Forelimb muscle (tissue), 1 donor: ENCODE results near the gene GPRC5A. TPM values are rescaled to one million over a fixed set of nuclear protein-coding genes. Genes with fewer than 3 reads are reported as not detected.

Experiments
- DNase-seq: peaks from one replicate; pipeline ENCODE4 v3.0.0-alpha.2; 2013; ENCODE audit warnings: low read depth
- polyA plus RNA-seq: library from polyadenylated mRNA; unstranded; fragments of 120-200 nt; gene quantifications from one replicate; pipeline ENCODE4 v1.2.1, GENCODE V29; 2013; ENCODE audit not compliant: insufficient read length

The GPRC5A gene
- polyA plus RNA-seq, 1 donor, result 1.9 TPM

- DNase-seq, result no peak
Observed at GRCh38 chr12:12939888-12940287, 48.5 kb downstream of the GPRC5A start.

DNA sequence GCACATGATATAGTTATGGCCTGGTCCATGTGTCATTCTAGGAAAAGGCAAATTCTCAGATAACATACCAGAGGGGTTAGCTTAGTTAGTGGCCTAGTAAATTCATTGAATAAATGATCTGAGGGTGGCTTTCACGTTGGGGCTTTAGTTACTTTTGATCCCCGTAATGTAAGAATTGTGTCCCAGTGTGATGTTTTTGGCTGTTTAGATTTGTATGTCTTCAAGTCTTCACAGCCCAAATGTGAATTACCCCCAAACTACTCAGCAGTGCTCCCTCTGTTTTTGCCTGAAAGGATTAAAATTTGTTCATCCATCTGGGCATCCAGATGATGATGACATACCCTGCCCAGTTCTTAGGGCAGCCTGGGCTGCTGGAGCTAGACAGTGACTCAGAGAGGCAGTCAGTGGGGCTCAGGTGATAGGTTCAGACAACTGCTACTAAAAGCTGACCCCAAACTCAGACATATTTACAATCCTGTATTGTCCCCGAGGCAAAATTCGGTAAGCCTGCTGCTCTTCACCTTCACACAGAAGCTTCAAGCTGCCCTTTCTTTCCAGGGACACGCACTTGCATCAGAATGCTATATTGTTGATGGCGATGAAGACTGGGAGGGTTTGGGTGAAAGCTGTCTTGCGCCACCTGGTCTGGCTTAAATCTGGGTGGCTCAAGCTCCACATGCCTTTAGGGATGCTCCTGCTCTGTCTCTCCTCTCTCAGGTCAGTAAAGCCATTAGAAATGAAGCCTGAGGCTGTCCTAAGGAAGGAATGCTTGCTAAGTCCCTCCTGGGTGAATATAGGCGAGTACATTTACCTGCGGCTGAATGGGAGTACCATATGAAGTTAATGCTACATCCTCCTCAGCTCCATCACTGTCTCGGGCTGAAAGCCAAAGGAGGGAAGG, 50.3 kb downstream of the GPRC5A start:
- DNase-seq, result no peak

DNA sequence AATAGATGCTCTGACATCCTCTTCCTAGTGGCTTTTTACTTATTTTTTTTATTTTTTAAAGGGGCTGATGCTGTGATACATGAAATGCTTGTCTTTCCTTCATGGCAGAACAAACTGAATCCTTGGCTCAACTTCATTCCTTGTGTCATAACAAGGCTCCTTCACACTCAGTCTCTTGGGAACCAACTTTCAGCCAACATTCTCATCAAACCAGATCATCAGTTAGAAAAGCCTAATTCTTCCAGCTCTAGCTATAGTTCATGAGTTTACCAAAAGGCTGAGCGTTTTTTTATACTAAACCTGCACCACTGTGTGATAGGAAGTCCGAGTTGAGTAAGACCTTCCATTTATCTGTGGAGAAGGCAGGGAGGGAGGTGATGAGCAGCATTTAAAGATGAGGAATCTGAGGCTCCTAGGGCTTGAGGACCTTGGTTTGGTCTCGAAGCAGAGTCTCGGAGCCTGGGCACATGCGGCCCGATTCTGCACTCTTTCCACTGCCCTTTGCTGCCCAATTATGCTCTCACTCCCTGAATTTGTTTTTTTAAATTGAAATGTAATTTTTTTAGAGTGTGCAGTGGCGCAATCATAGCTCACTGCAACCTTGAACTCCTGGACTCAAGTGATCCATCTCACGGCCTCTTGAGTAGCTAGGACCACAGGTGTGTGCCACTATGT, 52.4 kb downstream of the GPRC5A start:
- DNase-seq, result peak; percentile 77

GRCh38 chr12:12945591-12945990, 54.2 kb downstream of the GPRC5A start:
- no peak for DNase-seq

DNA sequence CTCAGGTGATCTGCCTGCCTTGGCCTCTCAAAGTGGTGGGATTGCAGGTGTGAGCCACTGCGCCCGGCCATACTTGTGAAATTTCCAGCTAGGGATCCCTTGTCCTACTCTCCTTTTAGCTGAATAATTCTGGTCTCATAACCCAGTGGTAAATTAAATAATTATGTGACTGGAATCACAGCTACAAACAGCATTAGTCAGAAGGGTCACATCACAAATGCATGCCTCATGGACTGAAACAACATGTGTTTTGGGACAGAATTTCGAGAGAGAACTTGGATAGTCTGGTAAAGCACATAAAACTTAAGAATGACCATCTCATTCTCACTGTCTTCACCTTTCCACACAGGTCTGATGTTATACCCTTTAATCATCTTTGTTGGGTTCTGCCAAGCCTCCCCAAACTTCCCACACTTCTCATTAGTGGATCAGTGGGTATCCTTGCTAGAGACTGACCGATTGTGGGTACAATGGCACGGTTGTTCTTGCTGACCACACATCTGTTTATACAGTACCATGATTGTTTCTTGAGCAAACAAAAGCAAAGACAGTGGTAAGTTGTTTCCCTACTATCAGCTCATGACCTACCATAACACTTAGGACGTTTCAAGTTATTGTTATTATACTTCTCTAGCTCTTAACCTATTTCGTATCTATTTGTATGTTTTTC, 55.5 kb downstream of the GPRC5A start:
- no peak for DNase-seq

GRCh38 chr12:12947902-12948301, 56.5 kb downstream of the GPRC5A start:
- DNase-seq, result no peak

DNA sequence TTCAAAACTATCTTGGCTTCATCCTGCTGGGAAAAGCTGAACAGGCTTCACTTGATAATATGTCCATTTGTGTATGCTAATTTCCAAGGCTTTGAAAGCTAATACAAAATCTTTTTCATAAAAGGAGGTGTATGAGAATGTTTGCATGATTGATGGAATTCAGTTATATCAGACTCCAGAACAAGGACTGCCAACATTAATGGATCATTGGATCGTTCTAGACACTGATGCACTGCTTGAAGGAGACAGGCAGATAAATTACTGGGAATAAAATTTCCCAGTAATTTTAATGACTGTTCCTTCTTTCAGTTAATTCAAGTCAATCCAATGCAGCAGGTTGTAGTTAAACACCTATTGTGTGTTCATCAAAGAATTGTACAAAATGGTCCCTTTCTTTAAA, 60.1 kb downstream of the GPRC5A start:
- DNase-seq, result no peak

DNA sequence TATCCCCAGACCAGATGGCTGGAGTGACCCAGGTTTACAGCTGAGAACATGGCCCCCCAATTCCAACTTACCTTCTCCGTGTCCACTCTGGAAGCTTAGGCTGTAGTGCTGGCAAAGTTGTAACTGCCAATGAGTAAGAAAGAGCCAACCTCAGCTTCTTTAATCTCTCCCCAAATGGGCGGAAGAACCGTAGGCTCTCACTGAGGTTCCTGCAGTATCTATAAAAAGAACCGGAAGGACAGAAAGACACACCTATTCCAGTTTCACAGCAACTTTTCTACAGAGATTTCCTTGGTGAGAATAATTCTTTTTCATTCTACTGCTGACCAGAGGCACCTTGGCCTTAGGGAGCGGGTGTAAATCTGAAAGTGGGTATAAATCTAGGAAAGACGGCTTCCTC, 60.7 kb downstream of the GPRC5A start, which contains the start of gene GPRC5D:
Gene GPRC5D (minus strand): TSS at position 135 of the 400 bp plus-strand sequence. CDS start 1,786 bp downstream, outside the sequence.
- DNase-seq, result no peak

DNA sequence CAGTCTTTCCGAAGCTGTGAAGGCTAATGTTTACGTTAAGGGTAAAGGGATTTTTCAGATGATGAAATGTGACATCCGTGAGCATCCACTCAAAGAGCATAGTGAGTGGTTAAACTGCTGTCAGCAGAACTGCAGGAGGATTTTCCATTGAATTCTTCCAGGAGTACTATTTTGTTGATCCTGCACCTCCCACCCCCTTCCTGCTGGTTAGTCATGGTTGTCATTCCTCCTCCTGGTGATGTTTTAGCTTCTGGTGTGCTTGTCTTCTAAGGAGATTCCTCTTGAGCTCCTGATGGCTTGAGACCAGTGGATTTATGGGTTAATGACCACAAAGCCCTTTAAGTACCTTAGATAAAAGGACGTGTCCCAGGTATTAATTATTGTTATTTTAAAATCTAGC, 63.0 kb downstream of the GPRC5A start:
- DNase-seq, result no peak

- DNase-seq, result no peak
Observed at GRCh38 chr12:12954878-12955625, 63.7 kb downstream of the GPRC5A start.

DNA sequence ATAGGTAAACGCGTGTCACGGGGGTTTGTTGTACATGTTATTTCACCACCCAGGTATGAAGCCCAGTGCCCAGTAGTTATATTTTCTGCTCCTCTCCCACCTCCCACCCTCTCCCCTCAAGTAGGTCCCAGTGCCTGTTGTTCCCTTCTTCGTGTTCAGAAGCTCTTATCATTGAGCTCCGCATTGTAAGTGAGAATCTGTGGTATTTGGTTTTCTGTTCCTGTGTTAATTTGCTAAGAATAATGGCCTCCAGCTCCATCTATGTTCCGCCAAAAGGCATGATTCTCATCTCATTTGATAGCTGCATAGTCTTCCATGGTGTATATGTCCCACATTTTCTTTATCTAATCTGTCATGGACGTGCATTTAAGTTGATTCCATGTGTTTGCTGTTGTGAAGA, 67.5 kb downstream of the GPRC5A start:
- no peak for DNase-seq

- no peak for DNase-seq
Observed at GRCh38 chr12:12960639-12961209, 69.4 kb downstream of the GPRC5A start.

GRCh38 chr12:12964255-12964654, 72.9 kb downstream of the GPRC5A start:
- no peak for DNase-seq

DNA sequence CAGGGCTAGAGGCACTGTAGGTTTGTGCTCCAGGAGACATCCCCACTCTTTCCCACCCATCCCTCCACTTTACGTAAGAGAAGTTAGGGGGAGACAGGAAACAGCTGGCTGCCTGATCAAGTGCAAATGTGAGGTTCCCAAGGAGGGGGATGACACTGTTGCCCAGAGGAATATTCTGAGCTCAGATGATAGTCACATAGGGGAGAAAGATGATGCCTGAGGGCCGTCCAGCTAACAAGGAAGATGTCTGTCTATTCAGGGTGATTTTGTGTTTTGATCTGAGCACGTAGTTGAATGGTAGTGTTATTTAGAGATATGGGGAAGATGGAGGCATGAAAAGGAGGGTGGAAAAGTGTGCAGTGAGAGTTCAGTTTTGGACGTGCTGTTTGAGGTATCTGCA, 74.5 kb downstream of the GPRC5A start:
- no peak for DNase-seq

Other genes starting within 250 kb of the GPRC5A start
- gene GPR19, start 195.4 kb upstream of the GPRC5A start, polyA plus RNA-seq, result 0.75 TPM
- 45.3 TPM for gene CDKN1B, start 174.2 kb upstream of the GPRC5A start, polyA plus RNA-seq
- 7.3 TPM for gene APOLD1, start 105.9 kb upstream of the GPRC5A start, polyA plus RNA-seq
- 46.5 TPM for gene DDX47, start 78.2 kb upstream of the GPRC5A start, polyA plus RNA-seq
- gene GPRC5D, start 60.6 kb downstream of the GPRC5A start, polyA plus RNA-seq, result 0.32 TPM
- 34.4 TPM for gene HEBP1, start 108.7 kb downstream of the GPRC5A start, polyA plus RNA-seq
- gene FAM234B, start 152.8 kb downstream of the GPRC5A start, polyA plus RNA-seq, result 4.0 TPM
- 6.4 TPM for gene GSG1, start 212.1 kb downstream of the GPRC5A start, polyA plus RNA-seq